B cell (primary cell): Measurements from ENCODE around the gene LAMA4. TPM values are rescaled to one million over a fixed set of nuclear protein-coding genes. Genes with fewer than 3 reads are reported as not detected.

ENCODE experiments used
- ATAC-seq: fragments of 200-7000 bp; cut with Tn5 transposase; one replicate; pipeline ENCODE4 v1.10.0; 2021; ENCODE audit warnings: low read depth, mild to moderate bottlenecking, moderate number of reproducible peaks, moderate library complexity
- CTCF ChIA-PET: fragments of 350-600 bp; sonication (Branson Sonifier 250); formaldehyde crosslinking; loops from one replicate; lab custom pipeline; 2021; ENCODE audit warnings: antibody characterized with exemption, inconsistent platforms; lab: Charles Lee
- POLR2A ChIA-PET: fragments of 350-600 bp; sonication (Branson Sonifier 250); formaldehyde crosslinking; loops from one replicate; lab custom pipeline; 2021; ENCODE audit warnings: antibody characterized with exemption; lab: Charles Lee
- DNase-seq: peaks from one replicate; pipeline ENCODE4 v3.0.0; 2013
- H2AFZ ChIP-seq: 2 replicates; pipeline ENCODE4 v1.6.1; 2012; ENCODE audit warnings: mild to moderate bottlenecking, low read depth, low read length; ENCODE audit not compliant: insufficient read depth, poor library complexity, severe bottlenecking
- H3K27ac ChIP-seq, 2 donors: 1 replicate in 1 of 2; 2 replicates in 1 of 2; pipeline ENCODE4 v1.5.1; 2012 to 2013; ENCODE audit warnings: low read length in 2 of 2, mild to moderate bottlenecking in 2 of 2, moderate library complexity in 1 of 2
- H3K27me3 ChIP-seq, 4 experiments: fragments of 200-600 bp in 1 of 4; sonication (generic) in 1 of 4; replicated peaks in 1 of 4; 1 replicate in 2 of 4; 2 replicates in 2 of 4; pipeline versions ENCODE4 v1.6.1 to v1.7.0; 2013 to 2016; ENCODE audit warnings: low read length in 3 of 4, mild to moderate bottlenecking in 2 of 4, mixed read lengths in 1 of 4, moderate library complexity in 1 of 4; ENCODE audit not compliant: insufficient read depth in 4 of 4, control insufficient read depth in 3 of 4; ENCODE audit errors: control extremely low read depth in 1 of 4
- H3K36me3 ChIP-seq, 2 experiments: replicated peaks in 1 of 2; 1 replicate in 1 of 2; 2 replicates in 1 of 2; pipeline versions ENCODE4 v1.6.1 to v1.7.1; 2013; ENCODE audit warnings: low read length in 1 of 2; ENCODE audit not compliant: insufficient read depth in 2 of 2, control insufficient read depth in 1 of 2; ENCODE audit errors: control extremely low read depth in 1 of 2, extremely low read depth in 1 of 2
- H3K4me1 ChIP-seq, 2 donors: fragments of 200-600 bp in 1 of 2; sonication (generic) in 1 of 2; 1 replicate in 1 of 2; 2 replicates in 1 of 2; pipeline versions ENCODE4 v1.5.1 to v1.6.1; 2013 to 2017; ENCODE audit warnings: low read length in 2 of 2; ENCODE audit not compliant: control insufficient read depth in 2 of 2, insufficient read depth in 2 of 2
- H3K4me2 ChIP-seq: replicated peaks from 2 replicates; pipeline ENCODE3; 2012; ENCODE audit warnings: mild to moderate bottlenecking, low read depth, low read length; ENCODE audit not compliant: poor library complexity, severe bottlenecking
- H3K4me3 ChIP-seq, 5 experiments: fragments of 200-600 bp in 1 of 5; sonication (generic) in 1 of 5; 1 replicate in 3 of 5; 2 replicates in 2 of 5; pipeline versions ENCODE4 v1.5.1 to v1.7.0; 2011 to 2016; ENCODE audit warnings: low read length in 4 of 5, mild to moderate bottlenecking in 4 of 5, low read depth in 2 of 5, control low read depth in 1 of 5, moderate library complexity in 1 of 5; ENCODE audit not compliant: insufficient read depth in 1 of 5; ENCODE audit errors: control extremely low read depth in 1 of 5, extremely low read depth in 1 of 5
- H3K79me2 ChIP-seq: fragments of 200-600 bp; sonication (generic); one replicate; pipeline ENCODE4 v1.6.0; 2016; ENCODE audit warnings: low read length; ENCODE audit not compliant: control insufficient read depth, insufficient read depth
- H3K9ac ChIP-seq: fragments of 200-600 bp; sonication (generic); 2 replicates; pipeline ENCODE4 v1.6.1; 2017; ENCODE audit warnings: mild to moderate bottlenecking, low read length, moderate library complexity
- H3K9me3 ChIP-seq, 3 donors: one replicate each; pipeline versions ENCODE4 v1.6.1 to v1.7.1; 2013; ENCODE audit warnings: low read length in 2 of 3; ENCODE audit not compliant: control insufficient read depth in 2 of 3, insufficient read depth in 1 of 3; ENCODE audit errors: control extremely low read depth in 1 of 3
- H4K20me1 ChIP-seq: 2 replicates; pipeline ENCODE4 v1.6.0; 2012; ENCODE audit warnings: mild to moderate bottlenecking, low read length; ENCODE audit not compliant: insufficient read depth, control insufficient read depth, poor library complexity, severe bottlenecking
- H3K27ac Mint-ChIP-seq: one replicate; pipeline ENCODE4 v1.8.0; 2021; ENCODE audit warnings: mixed read lengths
- H3K27me3 Mint-ChIP-seq: one replicate; pipeline ENCODE4 v1.8.0; 2021; ENCODE audit warnings: mixed read lengths
- H3K4me1 Mint-ChIP-seq: one replicate; pipeline ENCODE4 v1.8.0; 2021; ENCODE audit warnings: mixed read lengths
- H3K4me3 Mint-ChIP-seq: one replicate; pipeline ENCODE4 v1.8.0; 2021; ENCODE audit warnings: mixed read lengths
- H3K9me3 Mint-ChIP-seq: one replicate; pipeline ENCODE4 v1.8.0; 2022; ENCODE audit warnings: mixed read lengths; ENCODE audit not compliant: insufficient read depth
- EZH2 ChIP-seq: IDR thresholded peaks from 2 replicates; pipeline ENCODE4 v1.6.1; 2012; ENCODE audit warnings: borderline replicate concordance, low read depth, mild to moderate bottlenecking, moderate library complexity, low read length; ENCODE audit not compliant: insufficient read depth, poor library complexity, severe bottlenecking
- WGBS: methylation state at CpG from one replicate; pipeline ENCODE4 v1.1.5; 2013; ENCODE audit warnings: missing lambda C conversion rate; ENCODE audit not compliant: insufficient coverage; 5-methylcytosine and 5-hydroxymethylcytosine counted together
- intact Hi-C: fragments of 100-400 bp; cut with micrococcal nuclease; formaldehyde crosslinking; loops from one replicate; pipeline ENCODE4 v1.10.0; 2022
- polyA plus RNA-seq: library from polyadenylated mRNA; depleted of rRNA; stranded (reverse); fragments of >200 nt; gene quantifications from 2 replicates; pipeline ENCODE4 v1.2.3, GENCODE V29; 2012
- total RNA-seq, 2 donors: library from RNA; stranded (reverse); fragments of 120-200 nt in 1 of 2; gene quantifications; 1 replicate in 1 of 2; 2 replicates in 1 of 2; pipeline versions ENCODE4 v1.2.3 to v1.2.4, GENCODE V29; 2013 to 2022
- TF ChIP-seq, protein P1 (sequence below): fragments of 200-600 bp; IDR thresholded peaks from one replicate; pipeline ENCODE4 v1.8.0; 2022; ENCODE audit warnings: antibody characterized with exemption, mild to moderate bottlenecking

The LAMA4 gene
- total and polyA plus RNA-seq, 2 donors (not counting 1 experiment from before 2014, with no cell fraction given) = not detected

GRCh38 chr6:112199001-112199403 is 55.4 kb downstream of the LAMA4 start:
- Histone ChIP-seq H2AFZ (no peak overlapping the region), H3K79me2 (no peaks in the 10 kb centered on the region), H3K9me3 (no peaks in the 10 kb centered on the region), H3K27ac (no peak overlapping the region), H3K4me2 (no peak overlapping the region), H3K27me3 (peaks cover 0 to 2% (median 0%) of the 10 kb centered on the region in 4 experiments), H4K20me1 (no peaks in the 10 kb centered on the region), H3K9ac (no peak overlapping the region), H3K4me3 (no peak overlapping the region), H3K36me3 (no peaks in the 10 kb centered on the region), H3K4me1 (peaks cover 0 to 2% of the 10 kb centered on the region in 2 donors)
- no peak for DNase-seq
- 100% methylated on average over 3 of the region's 3 CpGs for WGBS
- Mint-ChIP-seq H3K27ac (no peak overlapping the region), H3K4me3 (no peak overlapping the region), H3K9me3 (no peaks in the 10 kb centered on the region), H3K27me3 (peaks cover 3% of the 10 kb centered on the region), H3K4me1 (no peaks in the 10 kb centered on the region)
- ChIA-PET CTCF (interaction anchor here (1.1 kb wide), 1 partner anchor 19 kb away, joined by 3 read pairs; no protein-coding TSS in a partner anchor), POLR2A (no interaction called here)
- intact Hi-C loops = no loop called here
- TF ChIP-seq EZH2 = no peak
- TF ChIP-seq, protein P1, sequence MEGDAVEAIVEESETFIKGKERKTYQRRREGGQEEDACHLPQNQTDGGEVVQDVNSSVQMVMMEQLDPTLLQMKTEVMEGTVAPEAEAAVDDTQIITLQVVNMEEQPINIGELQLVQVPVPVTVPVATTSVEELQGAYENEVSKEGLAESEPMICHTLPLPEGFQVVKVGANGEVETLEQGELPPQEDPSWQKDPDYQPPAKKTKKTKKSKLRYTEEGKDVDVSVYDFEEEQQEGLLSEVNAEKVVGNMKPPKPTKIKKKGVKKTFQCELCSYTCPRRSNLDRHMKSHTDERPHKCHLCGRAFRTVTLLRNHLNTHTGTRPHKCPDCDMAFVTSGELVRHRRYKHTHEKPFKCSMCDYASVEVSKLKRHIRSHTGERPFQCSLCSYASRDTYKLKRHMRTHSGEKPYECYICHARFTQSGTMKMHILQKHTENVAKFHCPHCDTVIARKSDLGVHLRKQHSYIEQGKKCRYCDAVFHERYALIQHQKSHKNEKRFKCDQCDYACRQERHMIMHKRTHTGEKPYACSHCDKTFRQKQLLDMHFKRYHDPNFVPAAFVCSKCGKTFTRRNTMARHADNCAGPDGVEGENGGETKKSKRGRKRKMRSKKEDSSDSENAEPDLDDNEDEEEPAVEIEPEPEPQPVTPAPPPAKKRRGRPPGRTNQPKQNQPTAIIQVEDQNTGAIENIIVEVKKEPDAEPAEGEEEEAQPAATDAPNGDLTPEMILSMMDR = no peak
- ATAC-seq = no peak

GRCh38 chr6:112198582-112198981 is 55.8 kb downstream of the LAMA4 start:
- intact Hi-C loops = no loop called here
- no peaks in the 10 kb centered on the region for H4K20me1 ChIP-seq
- ATAC-seq (no peak), DNase-seq (no peak)
- WGBS = 92% methylated on average over 2 of the region's 4 CpGs
- H3K4me2 ChIP-seq = no peak overlapping the region
- H3K27me3 ChIP-seq = peaks cover 0 to 4% (median 0%) of the 10 kb centered on the region in 4 experiments
- no peak overlapping the region for H3K4me3 Mint-ChIP-seq
- no peaks in the 10 kb centered on the region for H3K4me1 Mint-ChIP-seq
- no peak overlapping the region for H3K9ac ChIP-seq
- no peaks in the 10 kb centered on the region for H3K79me2 ChIP-seq
- H3K9me3 Mint-ChIP-seq = no peaks in the 10 kb centered on the region
- no peak overlapping the region for H2AFZ ChIP-seq
- peaks cover 3% of the 10 kb centered on the region for H3K27me3 Mint-ChIP-seq
- H3K4me3 ChIP-seq = no peak overlapping the region
- ChIA-PET CTCF (interaction anchor here (1.1 kb wide), 1 partner anchor 19 kb away, joined by 3 read pairs; no protein-coding TSS in a partner anchor), POLR2A (no interaction called here)
- no peak overlapping the region for H3K27ac Mint-ChIP-seq
- H3K36me3 ChIP-seq = no peaks in the 10 kb centered on the region
- TF ChIP-seq, protein P1 = no peak
- no peak for TF ChIP-seq EZH2
- no peaks in the 10 kb centered on the region for H3K9me3 ChIP-seq
- no peak overlapping the region for H3K27ac ChIP-seq
- no peaks in the 10 kb centered on the region for H3K4me1 ChIP-seq
